Measurements from ENCODE around the gene FRMPD4. TPM values are rescaled to one million over a fixed set of nuclear protein-coding genes. Genes with fewer than 3 reads are reported as not detected.

Gene FRMPD4
- total RNA-seq, 1 donor from 2014 or later: 0.08 TPM

DNA sequence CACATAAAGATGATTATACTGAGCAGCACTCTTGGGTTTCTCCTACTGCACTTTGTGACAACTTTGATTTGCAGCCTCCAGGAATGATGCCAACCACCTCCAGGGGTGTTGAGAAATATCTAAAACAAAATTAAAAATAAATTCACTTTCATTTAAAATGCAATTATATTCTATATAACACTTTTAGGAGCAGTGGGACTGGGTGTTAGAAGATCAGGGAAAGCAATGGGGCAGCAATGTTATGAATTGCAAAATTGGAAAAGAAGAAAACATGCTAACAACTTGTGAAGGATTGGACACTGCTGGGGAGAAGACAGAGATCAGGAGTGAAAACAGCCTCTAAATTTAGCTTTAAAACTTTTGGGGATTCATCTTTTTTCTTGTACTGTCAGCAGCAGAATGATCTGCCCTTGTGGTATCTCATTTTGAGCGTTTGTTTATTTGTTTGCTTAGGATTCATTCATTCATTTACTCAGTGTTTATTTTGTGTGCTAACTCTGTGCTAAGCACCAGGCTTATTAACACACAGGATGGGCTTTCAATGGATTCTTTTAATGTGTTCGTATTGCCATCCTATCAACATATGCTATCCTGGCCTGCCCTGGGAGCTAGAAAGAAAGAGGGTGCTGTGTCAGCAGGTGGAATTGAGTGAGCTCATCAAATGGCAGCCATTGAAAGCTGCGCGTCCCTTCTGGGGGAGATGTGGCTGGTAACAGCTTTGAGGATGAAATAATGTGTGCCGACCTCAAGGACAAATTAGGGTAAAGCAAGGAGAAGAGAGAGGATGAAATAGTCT is 96.5 kb downstream of the FRMPD4 start:
- no peak for DNase-seq (ENCODE audit: low read depth)
- TF ChIP-seq, protein P1, sequence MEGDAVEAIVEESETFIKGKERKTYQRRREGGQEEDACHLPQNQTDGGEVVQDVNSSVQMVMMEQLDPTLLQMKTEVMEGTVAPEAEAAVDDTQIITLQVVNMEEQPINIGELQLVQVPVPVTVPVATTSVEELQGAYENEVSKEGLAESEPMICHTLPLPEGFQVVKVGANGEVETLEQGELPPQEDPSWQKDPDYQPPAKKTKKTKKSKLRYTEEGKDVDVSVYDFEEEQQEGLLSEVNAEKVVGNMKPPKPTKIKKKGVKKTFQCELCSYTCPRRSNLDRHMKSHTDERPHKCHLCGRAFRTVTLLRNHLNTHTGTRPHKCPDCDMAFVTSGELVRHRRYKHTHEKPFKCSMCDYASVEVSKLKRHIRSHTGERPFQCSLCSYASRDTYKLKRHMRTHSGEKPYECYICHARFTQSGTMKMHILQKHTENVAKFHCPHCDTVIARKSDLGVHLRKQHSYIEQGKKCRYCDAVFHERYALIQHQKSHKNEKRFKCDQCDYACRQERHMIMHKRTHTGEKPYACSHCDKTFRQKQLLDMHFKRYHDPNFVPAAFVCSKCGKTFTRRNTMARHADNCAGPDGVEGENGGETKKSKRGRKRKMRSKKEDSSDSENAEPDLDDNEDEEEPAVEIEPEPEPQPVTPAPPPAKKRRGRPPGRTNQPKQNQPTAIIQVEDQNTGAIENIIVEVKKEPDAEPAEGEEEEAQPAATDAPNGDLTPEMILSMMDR (IDR thresholded peaks at IDR 0.05; ENCODE audit: insufficient read depth, low read length, poor library complexity, severe bottlenecking): no peak

DNA sequence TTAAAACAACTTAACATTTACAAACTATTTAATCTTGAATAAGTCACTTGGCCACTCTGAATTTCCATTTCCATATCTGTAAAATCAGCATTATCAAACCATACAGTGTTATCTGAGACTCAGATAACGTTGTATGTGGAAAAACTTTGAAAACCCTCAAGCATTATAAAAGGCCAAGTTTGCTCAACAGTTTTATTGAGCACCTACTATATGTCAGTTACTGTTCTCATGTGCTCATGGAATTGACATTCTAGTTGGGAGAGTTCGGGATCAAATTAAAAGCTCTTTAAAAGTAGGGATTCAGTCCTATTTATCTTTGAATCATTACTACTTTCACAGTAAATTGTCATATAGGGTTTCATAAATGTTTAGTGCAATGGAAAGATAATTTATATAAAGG is 97.9 kb downstream of the FRMPD4 start:
- TF ChIP-seq, protein P1 (IDR thresholded peaks at IDR 0.05; ENCODE audit: insufficient read depth, low read length, poor library complexity, severe bottlenecking): no peak
- Histone ChIP-seq H3K4me3 (ENCODE audit: low read depth, low read length) (no peak overlapping the region), H3K36me3 (ENCODE audit: control insufficient read depth, insufficient read depth, low read length) (no peaks in the 10 kb centered on the region), H3K27me3 (ENCODE audit: control insufficient read depth, insufficient read depth, low read length) (no peaks in the 10 kb centered on the region)
- DNase-seq (ENCODE audit: low read depth): no peak

More for the DNA sequence above, 96.5 kb downstream of the FRMPD4 start:
- Histone ChIP-seq H3K27me3 (ENCODE audit: control insufficient read depth, insufficient read depth, low read length) (no peaks in the 10 kb centered on the region), H3K4me3 (ENCODE audit: low read depth, low read length) (no peak overlapping the region), H3K36me3 (ENCODE audit: control insufficient read depth, insufficient read depth, low read length) (no peaks in the 10 kb centered on the region)

DNA sequence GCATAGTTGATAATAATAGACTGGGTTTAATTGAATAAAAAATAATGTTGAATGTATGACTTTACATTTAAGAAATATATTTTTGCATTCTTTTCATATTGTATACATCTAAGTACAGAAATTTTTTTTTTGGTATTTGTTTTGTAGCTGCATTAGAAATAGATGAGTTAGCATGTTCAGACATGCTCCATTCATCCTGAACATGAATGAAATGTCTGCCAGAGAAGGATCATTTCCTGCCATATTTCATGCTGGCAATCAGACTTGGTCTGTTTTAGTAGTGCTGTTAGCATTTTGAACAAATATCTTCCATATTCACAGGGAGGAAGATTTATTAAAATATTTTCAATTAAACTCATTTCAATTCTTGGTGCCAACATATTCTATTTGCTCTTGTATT is 98.9 kb downstream of the FRMPD4 start:
- Histone ChIP-seq H3K36me3 (ENCODE audit: control insufficient read depth, insufficient read depth, low read length) (no peaks in the 10 kb centered on the region), H3K4me3 (ENCODE audit: low read depth, low read length) (no peak overlapping the region), H3K27me3 (ENCODE audit: control insufficient read depth, insufficient read depth, low read length) (no peaks in the 10 kb centered on the region)
- DNase-seq (ENCODE audit: low read depth): no peak
- TF ChIP-seq, protein P1 (IDR thresholded peaks at IDR 0.05; ENCODE audit: insufficient read depth, low read length, poor library complexity, severe bottlenecking): no peak

DNA sequence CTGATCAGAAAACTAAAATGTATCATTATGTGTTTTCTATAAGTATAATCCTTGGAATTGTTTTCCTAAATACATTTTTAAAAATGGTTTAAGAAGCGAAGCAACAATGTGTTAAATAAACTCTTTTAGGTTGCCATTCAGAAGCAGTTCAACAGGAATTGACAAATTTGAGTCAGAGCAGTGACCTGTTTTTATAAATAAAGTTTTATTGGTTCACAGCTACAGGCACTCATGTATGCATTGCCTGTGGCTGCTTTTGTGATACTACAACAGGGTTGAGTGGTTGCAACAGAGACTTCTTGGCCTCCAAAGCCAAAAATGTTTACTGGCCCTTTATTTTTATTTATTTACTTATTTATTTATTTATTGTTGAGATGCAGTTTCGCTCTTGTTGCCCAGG is 99.5 kb downstream of the FRMPD4 start:
- Histone ChIP-seq H3K36me3 (ENCODE audit: control insufficient read depth, insufficient read depth, low read length) (no peaks in the 10 kb centered on the region), H3K4me3 (ENCODE audit: low read depth, low read length) (no peak overlapping the region), H3K27me3 (ENCODE audit: control insufficient read depth, insufficient read depth, low read length) (no peaks in the 10 kb centered on the region)
- TF ChIP-seq, protein P1 (IDR thresholded peaks at IDR 0.05; ENCODE audit: insufficient read depth, low read length, poor library complexity, severe bottlenecking): no peak
- no peak for DNase-seq (ENCODE audit: low read depth)

DNA sequence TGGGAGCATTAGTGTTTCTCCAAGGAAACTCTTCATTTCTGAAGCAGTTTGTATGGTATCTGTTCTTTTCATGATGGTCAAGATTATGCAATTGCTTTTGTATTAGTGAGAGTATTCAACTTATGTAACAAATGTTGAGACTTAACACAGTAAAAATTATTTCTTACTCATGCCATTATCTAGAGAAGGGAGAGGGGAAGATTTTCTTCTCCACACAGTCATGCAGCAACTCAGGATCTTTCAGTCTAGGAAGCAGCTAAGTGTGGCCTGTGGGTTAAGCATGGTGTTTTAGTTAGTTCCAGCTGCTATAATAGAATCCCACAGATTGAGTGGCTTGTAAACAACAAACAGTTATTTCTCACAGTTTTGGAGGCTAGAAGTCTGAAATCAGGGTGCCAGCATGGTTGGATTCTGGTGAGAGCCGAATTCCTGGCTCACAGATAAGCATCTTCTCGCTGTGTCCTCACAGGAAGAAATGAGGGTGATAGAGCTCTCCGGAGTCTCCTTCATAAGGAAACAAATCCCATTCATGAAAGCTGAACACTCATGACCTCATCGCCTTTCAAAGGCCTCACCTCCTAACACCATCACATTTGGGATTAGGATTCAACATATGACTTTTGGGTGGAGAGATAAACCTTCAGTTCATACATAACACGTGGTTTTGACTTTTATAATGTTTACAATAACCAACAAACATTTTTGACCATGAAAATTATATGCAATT is 101.2 kb downstream of the FRMPD4 start:
- Histone ChIP-seq H3K27me3 (ENCODE audit: control insufficient read depth, insufficient read depth, low read length) (no peaks in the 10 kb centered on the region), H3K4me3 (ENCODE audit: low read depth, low read length) (no peak overlapping the region), H3K36me3 (ENCODE audit: control insufficient read depth, insufficient read depth, low read length) (no peaks in the 10 kb centered on the region)
- TF ChIP-seq, protein P1 (IDR thresholded peaks at IDR 0.05; ENCODE audit: insufficient read depth, low read length, poor library complexity, severe bottlenecking): no peak
- DNase-seq (ENCODE audit: low read depth): no peak

Measured in kidney epithelial cell (primary cell).